ENCODE results near the gene SGMS1. TPM values are rescaled to one million over a fixed set of nuclear protein-coding genes. Genes with fewer than 3 reads are reported as not detected.
A peak's percentile ranks its signal among the peaks of the same experiment; 100 is the strongest.

SGMS1 gene
- polyA plus RNA-seq, 2 of the 4 experiments (the other 2 are of a cell fraction), result 22.7 to 28.2 TPM

DNA sequence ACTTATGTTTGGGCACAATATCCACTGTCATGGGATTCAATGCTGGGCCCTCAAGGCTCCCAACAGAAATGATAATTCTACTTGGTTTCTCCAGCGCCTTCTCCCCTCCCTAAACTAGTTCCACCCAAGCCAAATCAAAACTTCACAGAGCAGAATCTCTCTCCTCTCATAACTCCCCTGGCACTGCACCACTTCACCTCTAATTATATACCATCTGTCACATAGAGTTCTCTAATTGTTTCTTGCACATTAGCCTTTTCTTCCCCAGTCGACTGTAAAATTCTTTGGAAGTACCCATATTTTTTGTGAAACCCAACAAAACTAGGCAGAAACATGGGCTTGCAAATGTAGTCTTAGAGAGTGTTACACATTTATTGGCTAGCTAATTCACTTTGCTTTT is 8.1 kb downstream of the SGMS1 start:
- Histone ChIP-seq H3K4me2 (no peak overlapping the region), H3K4me1 (0 out of 3 replicates have a peak, but pooled peaks cover under 1% of the 10 kb centered on the region), H3K27ac (no peak overlapping the region), H3K9me3 (no peaks in the 10 kb centered on the region), H3K4me3 (no peak overlapping the region)
- TF ChIP-seq, protein P1, sequence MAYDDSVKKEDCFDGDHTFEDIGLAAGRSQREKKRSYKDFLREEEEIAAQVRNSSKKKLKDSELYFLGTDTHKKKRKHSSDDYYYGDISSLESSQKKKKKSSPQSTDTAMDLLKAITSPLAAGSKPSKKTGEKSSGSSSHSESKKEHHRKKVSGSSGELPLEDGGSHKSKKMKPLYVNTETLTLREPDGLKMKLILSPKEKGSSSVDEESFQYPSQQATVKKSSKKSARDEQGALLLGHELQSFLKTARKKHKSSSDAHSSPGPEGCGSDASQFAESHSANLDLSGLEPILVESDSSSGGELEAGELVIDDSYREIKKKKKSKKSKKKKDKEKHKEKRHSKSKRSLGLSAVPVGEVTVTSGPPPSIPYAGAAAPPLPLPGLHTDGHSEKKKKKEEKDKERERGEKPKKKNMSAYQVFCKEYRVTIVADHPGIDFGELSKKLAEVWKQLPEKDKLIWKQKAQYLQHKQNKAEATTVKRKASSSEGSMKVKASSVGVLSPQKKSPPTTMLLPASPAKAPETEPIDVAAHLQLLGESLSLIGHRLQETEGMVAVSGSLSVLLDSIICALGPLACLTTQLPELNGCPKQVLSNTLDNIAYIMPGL (CRISPR knock-in tag; IDR thresholded peaks at IDR 0.05; ENCODE audit: borderline replicate concordance), result no peak
- TF ChIP-seq, protein P2, sequence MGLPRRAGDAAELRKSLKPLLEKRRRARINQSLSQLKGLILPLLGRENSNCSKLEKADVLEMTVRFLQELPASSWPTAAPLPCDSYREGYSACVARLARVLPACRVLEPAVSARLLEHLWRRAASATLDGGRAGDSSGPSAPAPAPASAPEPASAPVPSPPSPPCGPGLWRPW (IDR thresholded peaks at IDR 0.05), result no peak
- no peak for TF ChIP-seq KDM5A (IDR thresholded peaks at IDR 0.05)
- POLR2A ChIA-PET, result no interaction called here
- CTCF ChIA-PET, result interaction anchor here (1.1 kb wide), 1 partner anchor 11 kb away, joined by 3 read pairs; no protein-coding TSS in a partner anchor
- FAIRE-seq (no peak), ATAC-seq (no peak), DNase-seq (ENCODE audit: low read depth in 1 of 2, low spot score in 1 of 2) (no peak)
- 90% methylated on average over 2 of the region's 2 CpGs for WGBS (ENCODE audit: missing lambda C conversion rate)

DNA sequence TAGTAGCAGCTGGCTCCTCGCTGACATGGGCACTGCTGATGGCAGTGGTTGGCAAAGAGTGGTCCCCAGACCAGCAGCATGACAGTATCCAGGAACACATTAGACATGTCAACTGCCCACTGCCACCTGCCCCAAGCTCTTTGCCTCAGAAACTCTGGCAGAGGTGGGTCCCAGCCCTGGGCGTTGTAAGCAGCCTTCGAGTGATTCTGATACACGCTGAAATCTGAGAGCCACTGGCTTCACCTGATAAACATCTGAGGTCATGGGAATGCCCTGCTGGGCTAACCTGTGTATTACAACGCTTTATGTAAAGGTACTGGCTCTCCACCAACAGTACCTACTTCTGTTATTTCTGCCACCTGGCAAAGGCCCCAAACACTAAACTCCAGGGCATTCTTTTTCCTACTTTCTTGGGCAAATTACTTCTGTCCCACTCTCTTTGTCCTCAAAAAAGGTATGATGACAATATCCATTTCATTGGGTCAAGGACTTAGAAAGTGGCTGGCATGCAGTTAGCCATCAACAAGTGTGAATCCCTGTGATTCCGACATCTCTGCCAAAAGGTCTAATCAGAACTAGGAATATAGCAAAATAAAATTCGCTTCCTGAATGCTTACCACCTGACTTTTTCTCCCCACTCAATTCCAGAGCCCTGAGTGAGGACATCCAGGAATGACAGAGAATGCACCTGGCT is 9.2 kb downstream of the SGMS1 start:
- DNase-seq (ENCODE audit: low read depth in 1 of 2, low spot score in 1 of 2) (peak; percentile 22 to 46), ATAC-seq (peak; percentile 72 to 88; a peak in 4 of 6 replicates)

DNA sequence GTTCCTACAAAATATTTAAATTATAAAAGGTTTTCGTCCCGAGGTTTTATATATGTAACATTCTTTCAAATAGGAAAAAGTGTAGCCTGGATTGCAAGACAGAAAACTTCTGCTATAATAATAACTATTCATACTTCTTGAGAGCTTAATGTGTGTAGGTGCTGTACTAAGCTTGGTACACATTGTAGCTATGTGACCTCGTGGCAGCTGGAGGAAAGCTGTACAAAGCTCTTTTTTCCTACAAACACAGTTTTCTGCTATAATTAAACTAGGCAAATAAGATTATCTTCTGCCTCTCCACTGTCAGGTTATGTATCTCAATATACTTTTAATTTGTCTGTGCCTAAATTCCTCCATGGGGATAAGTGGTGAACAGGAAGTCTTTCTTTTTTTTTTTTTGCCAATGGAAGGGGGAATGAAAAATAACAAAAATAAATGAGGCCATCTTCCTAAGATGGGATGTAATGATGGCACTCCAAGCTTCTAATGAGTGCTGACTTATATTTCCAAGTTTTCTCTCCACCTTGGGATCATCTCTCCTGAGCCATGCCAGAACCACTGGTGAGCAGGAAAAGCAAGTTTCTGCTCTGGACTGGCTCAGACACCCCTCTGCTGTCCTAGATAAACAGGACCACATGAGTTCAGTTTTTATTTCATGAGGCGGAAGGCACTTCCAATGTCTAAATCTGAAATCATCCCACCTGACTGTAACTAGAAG is 9.9 kb downstream of the SGMS1 start:
- WGBS (ENCODE audit: missing lambda C conversion rate), result 75% methylated on average over 4 of the region's 4 CpGs
- Histone ChIP-seq H3K27ac (no peak overlapping the region), H3K4me2 (no peak overlapping the region), H3K9me3 (no peaks in the 10 kb centered on the region), H3K4me3 (no peak overlapping the region), H3K4me1 (no peaks in the 10 kb centered on the region)
- ATAC-seq, result no peak
- no peak for FAIRE-seq
- DNase-seq (ENCODE audit: low read depth in 1 of 2, low spot score in 1 of 2), result no peak
- ChIA-PET POLR2A (interaction anchor here (1.1 kb wide), 1 partner anchor 11 kb away, joined by 3 read pairs; no protein-coding TSS in a partner anchor), CTCF (interaction anchor here (0.6 to 5.3 kb wide), 5 partner anchors 7 to 130 kb away, joined by 3 to 23 read pairs (median 3); no protein-coding TSS in a partner anchor)
- TF ChIP-seq TFCP2L1 (CRISPR knock-in tag; IDR thresholded peaks at IDR 0.05) (no peak), CHD4 (IDR thresholded peaks at IDR 0.05; ENCODE audit: borderline replicate concordance) (no peak), HOXA7 (CRISPR knock-in tag; IDR thresholded peaks at IDR 0.05) (no peak), GATA3 (IDR thresholded peaks at IDR 0.05; ENCODE audit: borderline replicate concordance) (no peak), NR3C1 (IDR thresholded peaks at IDR 0.05) (no peak), EHMT2 (IDR thresholded peaks at IDR 0.05; ENCODE audit: low read depth) (no peak)
- TF ChIP-seq, protein P3, sequence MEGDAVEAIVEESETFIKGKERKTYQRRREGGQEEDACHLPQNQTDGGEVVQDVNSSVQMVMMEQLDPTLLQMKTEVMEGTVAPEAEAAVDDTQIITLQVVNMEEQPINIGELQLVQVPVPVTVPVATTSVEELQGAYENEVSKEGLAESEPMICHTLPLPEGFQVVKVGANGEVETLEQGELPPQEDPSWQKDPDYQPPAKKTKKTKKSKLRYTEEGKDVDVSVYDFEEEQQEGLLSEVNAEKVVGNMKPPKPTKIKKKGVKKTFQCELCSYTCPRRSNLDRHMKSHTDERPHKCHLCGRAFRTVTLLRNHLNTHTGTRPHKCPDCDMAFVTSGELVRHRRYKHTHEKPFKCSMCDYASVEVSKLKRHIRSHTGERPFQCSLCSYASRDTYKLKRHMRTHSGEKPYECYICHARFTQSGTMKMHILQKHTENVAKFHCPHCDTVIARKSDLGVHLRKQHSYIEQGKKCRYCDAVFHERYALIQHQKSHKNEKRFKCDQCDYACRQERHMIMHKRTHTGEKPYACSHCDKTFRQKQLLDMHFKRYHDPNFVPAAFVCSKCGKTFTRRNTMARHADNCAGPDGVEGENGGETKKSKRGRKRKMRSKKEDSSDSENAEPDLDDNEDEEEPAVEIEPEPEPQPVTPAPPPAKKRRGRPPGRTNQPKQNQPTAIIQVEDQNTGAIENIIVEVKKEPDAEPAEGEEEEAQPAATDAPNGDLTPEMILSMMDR (IDR thresholded peaks at IDR 0.05), result no peak
- TF ChIP-seq, protein P4, sequence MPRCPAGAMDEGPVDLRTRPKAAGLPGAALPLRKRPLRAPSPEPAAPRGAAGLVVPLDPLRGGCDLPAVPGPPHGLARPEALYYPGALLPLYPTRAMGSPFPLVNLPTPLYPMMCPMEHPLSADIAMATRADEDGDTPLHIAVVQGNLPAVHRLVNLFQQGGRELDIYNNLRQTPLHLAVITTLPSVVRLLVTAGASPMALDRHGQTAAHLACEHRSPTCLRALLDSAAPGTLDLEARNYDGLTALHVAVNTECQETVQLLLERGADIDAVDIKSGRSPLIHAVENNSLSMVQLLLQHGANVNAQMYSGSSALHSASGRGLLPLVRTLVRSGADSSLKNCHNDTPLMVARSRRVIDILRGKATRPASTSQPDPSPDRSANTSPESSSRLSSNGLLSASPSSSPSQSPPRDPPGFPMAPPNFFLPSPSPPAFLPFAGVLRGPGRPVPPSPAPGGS (IDR thresholded peaks at IDR 0.05), result no peak
- TF ChIP-seq, protein P5, sequence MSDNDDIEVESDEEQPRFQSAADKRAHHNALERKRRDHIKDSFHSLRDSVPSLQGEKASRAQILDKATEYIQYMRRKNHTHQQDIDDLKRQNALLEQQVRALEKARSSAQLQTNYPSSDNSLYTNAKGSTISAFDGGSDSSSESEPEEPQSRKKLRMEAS (IDR thresholded peaks at IDR 0.05), result no peak
- TF ChIP-seq, protein P6, sequence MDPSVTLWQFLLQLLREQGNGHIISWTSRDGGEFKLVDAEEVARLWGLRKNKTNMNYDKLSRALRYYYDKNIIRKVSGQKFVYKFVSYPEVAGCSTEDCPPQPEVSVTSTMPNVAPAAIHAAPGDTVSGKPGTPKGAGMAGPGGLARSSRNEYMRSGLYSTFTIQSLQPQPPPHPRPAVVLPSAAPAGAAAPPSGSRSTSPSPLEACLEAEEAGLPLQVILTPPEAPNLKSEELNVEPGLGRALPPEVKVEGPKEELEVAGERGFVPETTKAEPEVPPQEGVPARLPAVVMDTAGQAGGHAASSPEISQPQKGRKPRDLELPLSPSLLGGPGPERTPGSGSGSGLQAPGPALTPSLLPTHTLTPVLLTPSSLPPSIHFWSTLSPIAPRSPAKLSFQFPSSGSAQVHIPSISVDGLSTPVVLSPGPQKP (IDR thresholded peaks at IDR 0.05; ENCODE audit: low read depth, low read length), result no peak
- TF ChIP-seq, protein P7, sequence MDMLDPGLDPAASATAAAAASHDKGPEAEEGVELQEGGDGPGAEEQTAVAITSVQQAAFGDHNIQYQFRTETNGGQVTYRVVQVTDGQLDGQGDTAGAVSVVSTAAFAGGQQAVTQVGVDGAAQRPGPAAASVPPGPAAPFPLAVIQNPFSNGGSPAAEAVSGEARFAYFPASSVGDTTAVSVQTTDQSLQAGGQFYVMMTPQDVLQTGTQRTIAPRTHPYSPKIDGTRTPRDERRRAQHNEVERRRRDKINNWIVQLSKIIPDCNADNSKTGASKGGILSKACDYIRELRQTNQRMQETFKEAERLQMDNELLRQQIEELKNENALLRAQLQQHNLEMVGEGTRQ (IDR thresholded peaks at IDR 0.05), result no peak

More for the DNA sequence above, 9.2 kb downstream of the SGMS1 start:
- ChIA-PET POLR2A (no interaction called here), CTCF (interaction anchor here (0.6 to 5.3 kb wide), 3 partner anchors 6 to 22 kb away, joined by 3 to 23 read pairs (median 3); no protein-coding TSS in a partner anchor)
- Histone ChIP-seq H3K27ac (no peak overlapping the region), H3K4me2 (no peak overlapping the region), H3K4me1 (no peaks in the 10 kb centered on the region), H3K9me3 (no peaks in the 10 kb centered on the region), H3K4me3 (no peak overlapping the region)
- 71% methylated on average over 7 of the region's 7 CpGs for whole genome bisulfite sequencing (ENCODE audit: missing lambda C conversion rate)
- no peak for TF ChIP-seq ZSCAN20 (CRISPR knock-in tag; IDR thresholded peaks at IDR 0.05)
- TF ChIP-seq CEBPB (IDR thresholded peaks at IDR 0.05), result no peak
- TF ChIP-seq, protein P8, sequence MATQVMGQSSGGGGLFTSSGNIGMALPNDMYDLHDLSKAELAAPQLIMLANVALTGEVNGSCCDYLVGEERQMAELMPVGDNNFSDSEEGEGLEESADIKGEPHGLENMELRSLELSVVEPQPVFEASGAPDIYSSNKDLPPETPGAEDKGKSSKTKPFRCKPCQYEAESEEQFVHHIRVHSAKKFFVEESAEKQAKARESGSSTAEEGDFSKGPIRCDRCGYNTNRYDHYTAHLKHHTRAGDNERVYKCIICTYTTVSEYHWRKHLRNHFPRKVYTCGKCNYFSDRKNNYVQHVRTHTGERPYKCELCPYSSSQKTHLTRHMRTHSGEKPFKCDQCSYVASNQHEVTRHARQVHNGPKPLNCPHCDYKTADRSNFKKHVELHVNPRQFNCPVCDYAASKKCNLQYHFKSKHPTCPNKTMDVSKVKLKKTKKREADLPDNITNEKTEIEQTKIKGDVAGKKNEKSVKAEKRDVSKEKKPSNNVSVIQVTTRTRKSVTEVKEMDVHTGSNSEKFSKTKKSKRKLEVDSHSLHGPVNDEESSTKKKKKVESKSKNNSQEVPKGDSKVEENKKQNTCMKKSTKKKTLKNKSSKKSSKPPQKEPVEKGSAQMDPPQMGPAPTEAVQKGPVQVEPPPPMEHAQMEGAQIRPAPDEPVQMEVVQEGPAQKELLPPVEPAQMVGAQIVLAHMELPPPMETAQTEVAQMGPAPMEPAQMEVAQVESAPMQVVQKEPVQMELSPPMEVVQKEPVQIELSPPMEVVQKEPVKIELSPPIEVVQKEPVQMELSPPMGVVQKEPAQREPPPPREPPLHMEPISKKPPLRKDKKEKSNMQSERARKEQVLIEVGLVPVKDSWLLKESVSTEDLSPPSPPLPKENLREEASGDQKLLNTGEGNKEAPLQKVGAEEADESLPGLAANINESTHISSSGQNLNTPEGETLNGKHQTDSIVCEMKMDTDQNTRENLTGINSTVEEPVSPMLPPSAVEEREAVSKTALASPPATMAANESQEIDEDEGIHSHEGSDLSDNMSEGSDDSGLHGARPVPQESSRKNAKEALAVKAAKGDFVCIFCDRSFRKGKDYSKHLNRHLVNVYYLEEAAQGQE (IDR thresholded peaks at IDR 0.05), result no peak
- peak in 1 of 2 experiments; percentile 14; a peak in 1 of 5 replicates for TF ChIP-seq RAD21 (conservative IDR thresholded peaks at IDR 0.05 in 1 of 2, IDR thresholded peaks at IDR 0.05 in 1 of 2)
- TF ChIP-seq CHD2 (IDR thresholded peaks at IDR 0.05; ENCODE audit: low read length, partially characterized antibody), result no peak
- no peak for FAIRE-seq

All from A549 (cell line).